HEK293 (cell line): ENCODE measurements around the gene GPSM1.
A peak's percentile ranks its signal among the peaks of the same experiment; 100 is the strongest.

Source experiments
- CTCF ChIA-PET: fragments of 350-600 bp; formaldehyde crosslinking; extraction: SDS; loops from one replicate; lab custom pipeline; 2021; ENCODE audit warnings: antibody characterized with exemption; lab: Yijun Ruan, JAX
- POLR2A ChIA-PET: fragments of 300-600 bp; formaldehyde crosslinking; extraction: SDS; loops from one replicate; lab custom pipeline; 2020; ENCODE audit warnings: antibody characterized with exemption, inconsistent platforms; lab: Yijun Ruan, JAX
- H3K27ac ChIP-seq: fragments of 200-500 bp; sonication (Bioruptor generic); 2 replicates; pipeline ENCODE4 v1.5.1; 2014; ENCODE audit warnings: low read depth, low read length, control low read depth, inconsistent platforms; ENCODE audit errors: extremely low read depth
- H3K36me3 ChIP-seq, 2 experiments: fragments of 200-500 bp in 1 of 2; sonication (Bioruptor generic) in 1 of 2; 1 replicate in 1 of 2; 2 replicates in 1 of 2; pipeline ENCODE4 v1.5.1; 2014 to 2017; ENCODE audit warnings: inconsistent platforms in 2 of 2, low read length in 2 of 2; ENCODE audit not compliant: control insufficient read depth in 2 of 2, insufficient read depth in 1 of 2
- H3K4me1 ChIP-seq: fragments of 200-500 bp; sonication (Bioruptor generic); 2 replicates; pipeline ENCODE4 v1.5.1; 2014; ENCODE audit warnings: mild to moderate bottlenecking, low read length, inconsistent platforms; ENCODE audit not compliant: control insufficient read depth, insufficient read depth
- H3K4me3 ChIP-seq: 2 replicates; pipeline ENCODE4 v1.5.1; 2011; ENCODE audit warnings: low read depth, mild to moderate bottlenecking, control low read depth, low read length, moderate library complexity
- H3K9me3 ChIP-seq: fragments of 200-500 bp; sonication (Bioruptor generic); 2 replicates; pipeline ENCODE4 v1.5.1; 2014; ENCODE audit warnings: low read depth, low read length, inconsistent platforms; ENCODE audit not compliant: control insufficient read depth, insufficient read depth
- EGR2 ChIP-seq: fragments of 450-650 bp; formaldehyde crosslinking; IDR thresholded peaks from 2 replicates; pipeline ENCODE4 v1.5.1; 2016; ENCODE audit warnings: low read depth, missing biosample characterization, missing genetic modification characterization
- GLIS1 ChIP-seq: fragments of 450-650 bp; formaldehyde crosslinking; IDR thresholded peaks from 2 replicates; pipeline ENCODE4 v1.5.1; 2016; ENCODE audit warnings: missing biosample characterization, missing genetic modification characterization
- HOXD13 ChIP-seq: sonication (generic); formaldehyde crosslinking; IDR thresholded peaks from 2 replicates; pipeline ENCODE4 v1.8.0; 2022; ENCODE audit warnings: missing genetic modification reagents, borderline replicate concordance
- IKZF3 ChIP-seq: fragments of 450-650 bp; IDR thresholded peaks from 2 replicates; pipeline ENCODE4 v1.5.0; 2018; ENCODE audit warnings: missing biosample characterization, mild to moderate bottlenecking, missing genetic modification characterization, moderate library complexity
- KLF7 ChIP-seq: fragments of 450-650 bp; formaldehyde crosslinking; IDR thresholded peaks from 2 replicates; pipeline ENCODE4 v1.5.1; 2016; ENCODE audit warnings: missing biosample characterization, missing genetic modification characterization, borderline replicate concordance
- KLF8 ChIP-seq: fragments of 450-650 bp; formaldehyde crosslinking; IDR thresholded peaks from 2 replicates; pipeline ENCODE4 v1.5.1; 2016; ENCODE audit warnings: missing biosample characterization, missing genetic modification characterization
- OVOL3 ChIP-seq: fragments of 450-650 bp; formaldehyde crosslinking; IDR thresholded peaks from 2 replicates; pipeline ENCODE4 v1.5.1; 2016; ENCODE audit warnings: missing biosample characterization, missing genetic modification characterization
- SETDB1 ChIP-seq: IDR thresholded peaks from one replicate; pipeline ENCODE4 v1.6.1; 2017; ENCODE audit warnings: mild to moderate bottlenecking, low read length, moderate library complexity, mixed read lengths; ENCODE audit not compliant: insufficient read length
- SP2 ChIP-seq: fragments of 450-650 bp; formaldehyde crosslinking; IDR thresholded peaks from 2 replicates; pipeline ENCODE4 v1.5.1; 2016; ENCODE audit warnings: missing biosample characterization, missing genetic modification characterization
- TCF7L2 ChIP-seq: IDR thresholded peaks from 2 replicates; pipeline ENCODE4 v1.6.1; 2011; ENCODE audit warnings: low read depth, mild to moderate bottlenecking, inconsistent platforms, low read length, moderate library complexity, borderline replicate concordance
- TRIM28 ChIP-seq: IDR thresholded peaks from 2 replicates; pipeline ENCODE4 v1.6.1; 2011; ENCODE audit warnings: low read length, control low read depth, borderline replicate concordance
- TSHZ1 ChIP-seq: fragments of 450-650 bp; formaldehyde crosslinking; IDR thresholded peaks from 2 replicates; pipeline ENCODE4 v1.5.1; 2016; ENCODE audit warnings: missing biosample characterization, missing genetic modification characterization, borderline replicate concordance
- ZBTB17 ChIP-seq: fragments of 450-650 bp; formaldehyde crosslinking; IDR thresholded peaks from 2 replicates; pipeline ENCODE4 v1.5.1; 2016; ENCODE audit warnings: missing biosample characterization, missing genetic modification characterization
- ZBTB21 ChIP-seq: fragments of 450-650 bp; formaldehyde crosslinking; IDR thresholded peaks from 2 replicates; pipeline ENCODE4 v1.5.1; 2017; ENCODE audit warnings: missing biosample characterization, missing genetic modification characterization
- ZBTB26 ChIP-seq: fragments of 450-650 bp; formaldehyde crosslinking; optimal IDR thresholded peaks from 2 replicates; pipeline ENCODE3; 2016; ENCODE audit warnings: missing biosample characterization, mild to moderate bottlenecking, missing genetic modification characterization
- ZBTB44 ChIP-seq: fragments of 450-650 bp; IDR thresholded peaks from 2 replicates; pipeline ENCODE4 v1.5.1; 2018; ENCODE audit warnings: missing biosample characterization, mild to moderate bottlenecking, missing genetic modification characterization
- ZEB2 ChIP-seq: fragments of 450-650 bp; formaldehyde crosslinking; IDR thresholded peaks from 2 replicates; pipeline ENCODE4 v1.5.1; 2016; ENCODE audit warnings: missing biosample characterization, missing genetic modification characterization
- ZNF133 ChIP-seq: fragments of 450-650 bp; formaldehyde crosslinking; IDR thresholded peaks from 2 replicates; pipeline ENCODE4 v1.5.1; 2016; ENCODE audit warnings: missing biosample characterization, missing genetic modification characterization
- ZNF146 ChIP-seq: fragments of 450-650 bp; formaldehyde crosslinking; IDR thresholded peaks from 2 replicates; pipeline ENCODE4 v1.5.1; 2016; ENCODE audit warnings: missing biosample characterization, missing genetic modification characterization
- ZNF2 ChIP-seq: fragments of 450-650 bp; formaldehyde crosslinking; IDR thresholded peaks from 2 replicates; pipeline ENCODE4 v1.5.1; 2016; ENCODE audit warnings: missing biosample characterization, missing genetic modification characterization
- ZNF211 ChIP-seq: fragments of 450-650 bp; formaldehyde crosslinking; IDR thresholded peaks from 2 replicates; pipeline ENCODE4 v1.5.1; 2016; ENCODE audit warnings: low read depth, missing biosample characterization, missing genetic modification characterization
- ZNF248 ChIP-seq: fragments of 450-650 bp; formaldehyde crosslinking; IDR thresholded peaks from 2 replicates; pipeline ENCODE4 v1.5.1; 2017; ENCODE audit warnings: missing biosample characterization, missing genetic modification characterization
- ZNF341 ChIP-seq: fragments of 450-650 bp; formaldehyde crosslinking; IDR thresholded peaks from 2 replicates; pipeline ENCODE4; 2016; ENCODE audit warnings: low read depth, missing biosample characterization, missing genetic modification characterization
- ZNF366 ChIP-seq: fragments of 450-650 bp; formaldehyde crosslinking; conservative IDR thresholded peaks from 2 replicates; pipeline ENCODE4 v1.5.1; 2016; ENCODE audit warnings: missing biosample characterization, missing genetic modification characterization
- ZNF473 ChIP-seq: fragments of 450-650 bp; formaldehyde crosslinking; IDR thresholded peaks from 2 replicates; pipeline ENCODE4 v1.5.1; 2017; ENCODE audit warnings: missing biosample characterization, missing genetic modification characterization
- ZNF501 ChIP-seq: fragments of 450-650 bp; formaldehyde crosslinking; IDR thresholded peaks from 2 replicates; pipeline ENCODE4 v1.5.1; 2016; ENCODE audit warnings: missing biosample characterization, missing genetic modification characterization
- ZNF560 ChIP-seq: fragments of 450-650 bp; formaldehyde crosslinking; IDR thresholded peaks from 2 replicates; pipeline ENCODE4 v1.5.1; 2017; ENCODE audit warnings: missing biosample characterization, missing genetic modification characterization, borderline replicate concordance
- ZNF626 ChIP-seq: fragments of 450-650 bp; sonication (Bioruptor Pico); formaldehyde crosslinking; IDR thresholded peaks from 2 replicates; pipeline ENCODE4 v1.5.1; 2018; ENCODE audit warnings: missing biosample characterization, missing genetic modification characterization, inconsistent platforms
- ZNF747 ChIP-seq: fragments of 450-650 bp; formaldehyde crosslinking; IDR thresholded peaks from 2 replicates; pipeline ENCODE4 v1.5.1; 2016; ENCODE audit warnings: missing biosample characterization, missing genetic modification characterization
- ZNF777 ChIP-seq: fragments of 450-650 bp; formaldehyde crosslinking; IDR thresholded peaks from 2 replicates; pipeline ENCODE4 v1.5.1; 2017; ENCODE audit warnings: missing biosample characterization, missing genetic modification characterization, borderline replicate concordance
- ZSCAN30 ChIP-seq: fragments of 450-650 bp; IDR thresholded peaks from 2 replicates; pipeline ENCODE4 v1.5.1; 2018; ENCODE audit warnings: missing biosample characterization, mild to moderate bottlenecking, missing genetic modification characterization, moderate library complexity

Gene GPSM1

GRCh38 chr9:136353757-136354488 lies 26.6 kb downstream of the GPSM1 start (continued):
- no peak for TF ChIP-seq TRIM28
- TF ChIP-seq ZSCAN30 (tag by site-specific recombination), result no peak
- no peak for TF ChIP-seq ZNF146 (tag by site-specific recombination)
- no peak for TF ChIP-seq ZNF777 (tag by site-specific recombination)
- TF ChIP-seq ZNF560, result no peak
- TF ChIP-seq ZNF473 (tag by site-specific recombination), result no peak
- no peak for TF ChIP-seq ZNF366 (tag by site-specific recombination)
- no peak for TF ChIP-seq ZNF501
- TF ChIP-seq ZBTB44 (tag by site-specific recombination), result no peak
- TF ChIP-seq KLF7, result no peak
- no peak for TF ChIP-seq OVOL3 (tag by site-specific recombination)
- no peak for TF ChIP-seq KLF8 (tag by site-specific recombination)
- no peak for TF ChIP-seq ZNF626
- no peak for TF ChIP-seq ZNF248 (tag by site-specific recombination)
- no peak for TF ChIP-seq ZNF2 (tag by site-specific recombination)

- no peaks in the 10 kb centered on the region for H3K9me3 ChIP-seq
- no peak overlapping the region for H3K27ac ChIP-seq
- H3K36me3 ChIP-seq, result peaks cover 0 to 25% of the 10 kb centered on the region in 2 experiments; a peak in 1 of 3 replicates
- ChIA-PET CTCF (no interaction called here), POLR2A (interaction anchor here (1.1 to 1.9 kb wide), 4 partner anchors 8 to 38 kb away, joined by 3 to 18 read pairs (median 3); partner anchors contain the start of gene DNLZ)
- no peak overlapping the region for H3K4me3 ChIP-seq
- H3K4me1 ChIP-seq, result no peaks in the 10 kb centered on the region
- TF ChIP-seq ZBTB21 (no peak), SP2 (peak; percentile 22; the same call in 1 of the 2 replicates), IKZF3 (0 out of 2 replicates have a peak, but pooled peaks have one; percentile 24), ZNF133 (tag by site-specific recombination) (no peak), HOXD13 (CRISPR knock-in tag) (no peak), ZNF626 (no peak), GLIS1 (tag by site-specific recombination) (peak; percentile 10; the same call in 1 of the 2 replicates), ZNF211 (tag by site-specific recombination) (no peak), ZBTB17 (no peak), ZNF747 (tag by site-specific recombination) (no peak), EGR2 (tag by site-specific recombination) (0 out of 2 replicates have a peak, but pooled peaks have one; percentile 11), ZNF341 (no peak), ZEB2 (tag by site-specific recombination) (no peak), SETDB1 (no peak), TSHZ1 (no peak), ZBTB26 (tag by site-specific recombination) (no peak), TCF7L2 (no peak)
Observed at GRCh38 chr9:136354592-136355085, 27.3 kb downstream of the GPSM1 start.
